NCI-H2227 treated with DMSO at 0.1 percent for 48 hours (cell line): ENCODE results near the gene CUL5.
"Not testable (repeated sequence)": the region's sequence is repeated elsewhere in the genome, so short reads cannot be mapped to it uniquely, and the experiment has no call there.

Source experiments
- DNase-seq: peaks from one replicate; lab custom pipeline; 2025; lab: John Stamatoyannopoulos, UW

The CUL5 gene

GRCh38 chr11:108025387-108026080, 16.8 kb downstream of the CUL5 start:
- DNase-seq: no peak

- DNase-seq: no peak
Measured at GRCh38 chr11:108027057-108027456, 18.4 kb downstream of the CUL5 start.

GRCh38 chr11:108028822-108029441, 20.2 kb downstream of the CUL5 start:
- DNase-seq: not testable (repeated sequence)

GRCh38 chr11:108031604-108032003, 22.9 kb downstream of the CUL5 start:
- DNase-seq: not testable (repeated sequence)

- no peak for DNase-seq
Measured at GRCh38 chr11:108032800-108033199, 24.1 kb downstream of the CUL5 start.

- DNase-seq: no peak
Measured at GRCh38 chr11:108034034-108034433, 25.3 kb downstream of the CUL5 start.

- DNase-seq: no peak
Measured at GRCh38 chr11:108034952-108035351, 26.3 kb downstream of the CUL5 start.

GRCh38 chr11:108035690-108036089, 27.0 kb downstream of the CUL5 start:
- no peak for DNase-seq

- DNase-seq: no peak
Measured at GRCh38 chr11:108037211-108037610, 28.5 kb downstream of the CUL5 start.

- DNase-seq: no peak
Measured at GRCh38 chr11:108037636-108038035, 28.9 kb downstream of the CUL5 start.

GRCh38 chr11:108048269-108048668, 39.6 kb downstream of the CUL5 start:
- no peak for DNase-seq

GRCh38 chr11:108062336-108062735, 53.6 kb downstream of the CUL5 start:
- DNase-seq: no peak

- DNase-seq: no peak
Measured at GRCh38 chr11:108063410-108063809, 54.7 kb downstream of the CUL5 start.

GRCh38 chr11:108069947-108070346, 61.2 kb downstream of the CUL5 start:
- DNase-seq: no peak

GRCh38 chr11:108084811-108085210, 76.1 kb downstream of the CUL5 start:
- no peak for DNase-seq

- no peak for DNase-seq
Measured at GRCh38 chr11:108085672-108086071, 77.0 kb downstream of the CUL5 start.

- no peak for DNase-seq
Measured at GRCh38 chr11:108092134-108092533, 83.4 kb downstream of the CUL5 start.

- no peak for DNase-seq
Measured at GRCh38 chr11:108093128-108093904, 84.6 kb downstream of the CUL5 start.

GRCh38 chr11:108097179-108097578, 88.5 kb downstream of the CUL5 start:
- DNase-seq: no peak

GRCh38 chr11:108101090-108101775, 92.5 kb downstream of the CUL5 start:
- no peak for DNase-seq

- no peak for DNase-seq
Measured at GRCh38 chr11:108111126-108111525, 102.4 kb downstream of the CUL5 start.

GRCh38 chr11:108112057-108112456, 103.4 kb downstream of the CUL5 start:
- no peak for DNase-seq
